HG02642 (cell line): ENCODE results near the gene NLRC5.
A peak's percentile ranks its signal among the peaks of the same experiment; 100 is the strongest.
"Not testable (repeated sequence)": the region's sequence is repeated elsewhere in the genome, so short reads cannot be mapped to it uniquely, and the experiment has no call there.

ENCODE experiments used
- ATAC-seq: cut with Tn5 transposase; IDR thresholded peaks from one replicate; pipeline ENCODE4 v1.9.1; 2021; ENCODE audit warnings: mild to moderate bottlenecking; ENCODE audit not compliant: unreplicated experiment, poor library complexity

NLRC5 gene

GRCh38 chr16:57069053-57069452, 79.7 kb downstream of the NLRC5 start:
- ATAC-seq = no peak

GRCh38 chr16:57069635-57070370, 80.4 kb downstream of the NLRC5 start:
- no peak for ATAC-seq

GRCh38 chr16:57070424-57070823, 81.1 kb downstream of the NLRC5 start:
- ATAC-seq = no peak

- not testable (repeated sequence) for ATAC-seq
Observed at GRCh38 chr16:57071081-57071732, 81.8 kb downstream of the NLRC5 start.

- no peak for ATAC-seq
Observed at GRCh38 chr16:57071831-57072582, 82.7 kb downstream of the NLRC5 start.

GRCh38 chr16:57072616-57073275, 83.4 kb downstream of the NLRC5 start:
- no peak for ATAC-seq

- ATAC-seq = no peak
Observed at GRCh38 chr16:57077714-57078113, 88.4 kb downstream of the NLRC5 start.

GRCh38 chr16:57081744-57082143, 92.4 kb downstream of the NLRC5 start:
- ATAC-seq = no peak

- no peak for ATAC-seq
Observed at GRCh38 chr16:57082664-57083063, 93.3 kb downstream of the NLRC5 start.

- ATAC-seq = no peak
Observed at GRCh38 chr16:57083485-57084126, 94.2 kb downstream of the NLRC5 start.

GRCh38 chr16:57084257-57084770, 95.0 kb downstream of the NLRC5 start:
- ATAC-seq = peak; percentile 68

GRCh38 chr16:57084996-57085395, 95.6 kb downstream of the NLRC5 start:
- no peak for ATAC-seq

GRCh38 chr16:57087003-57087402, 97.6 kb downstream of the NLRC5 start:
- no peak for ATAC-seq

- no peak for ATAC-seq
Observed at GRCh38 chr16:57089406-57089805, 100.0 kb downstream of the NLRC5 start.

- ATAC-seq = no peak
Observed at GRCh38 chr16:57091200-57091974, 102.0 kb downstream of the NLRC5 start.

- ATAC-seq = peak; percentile 54
Observed at GRCh38 chr16:57091975-57092785, 102.8 kb downstream of the NLRC5 start, which contains the start of gene CPNE2. Gene CPNE2, plus strand, starts transcription at chr16:57092583. Its CDS starts 18,160 bp downstream, at chr16:57110743.

- peak; percentile 60 for ATAC-seq
Observed at GRCh38 chr16:57092786-57093411, 103.5 kb downstream of the NLRC5 start.
